ENCODE results near the gene SLC8B1.

SLC8B1 gene

GRCh38 chr12:113373440-113373839 lies 38.5 kb upstream of the SLC8B1 start:
- TF ChIP-seq CTCF (IDR thresholded peaks at IDR 0.05; ENCODE audit: low read depth, low read length), result no peak
- no peak overlapping the region for H3K4me3 ChIP-seq (ENCODE audit: low read depth, low read length)
- in situ Hi-C loops (cut with HindIII; ENCODE audit: low sequenced_read_pairs), result no loop called here
- DNase-seq (ENCODE audit: low read depth, low spot score), result no peak

- in situ Hi-C loops (cut with HindIII; ENCODE audit: low sequenced_read_pairs), result no loop called here
- DNase-seq (ENCODE audit: low read depth, low spot score), result no peak
- H3K4me3 ChIP-seq (ENCODE audit: low read depth, low read length), result no peak overlapping the region
- TF ChIP-seq CTCF (IDR thresholded peaks at IDR 0.05; ENCODE audit: low read depth, low read length), result no peak
Observed at GRCh38 chr12:113372371-113372770, 37.5 kb upstream of the SLC8B1 start.

GRCh38 chr12:113371808-113372207 lies 36.9 kb upstream of the SLC8B1 start:
- no peak overlapping the region for H3K4me3 ChIP-seq (ENCODE audit: low read depth, low read length)
- TF ChIP-seq CTCF (IDR thresholded peaks at IDR 0.05; ENCODE audit: low read depth, low read length), result no peak
- in situ Hi-C loops (cut with HindIII; ENCODE audit: low sequenced_read_pairs), result no loop called here
- no peak for DNase-seq (ENCODE audit: low read depth, low spot score)

- in situ Hi-C loops (cut with HindIII; ENCODE audit: low sequenced_read_pairs), result no loop called here
- no peak for TF ChIP-seq CTCF (IDR thresholded peaks at IDR 0.05; ENCODE audit: low read depth, low read length)
- H3K4me3 ChIP-seq (ENCODE audit: low read depth, low read length), result no peak overlapping the region
- DNase-seq (ENCODE audit: low read depth, low spot score), result no peak
Observed at GRCh38 chr12:113370923-113371682, 36.2 kb upstream of the SLC8B1 start.

GRCh38 chr12:113369391-113369985 lies 34.6 kb upstream of the SLC8B1 start:
- no peak for DNase-seq (ENCODE audit: low read depth, low spot score)
- in situ Hi-C loops (cut with HindIII; ENCODE audit: low sequenced_read_pairs), result no loop called here
- no peak overlapping the region for H3K4me3 ChIP-seq (ENCODE audit: low read depth, low read length)
- TF ChIP-seq CTCF (IDR thresholded peaks at IDR 0.05; ENCODE audit: low read depth, low read length), result no peak

- no peak for DNase-seq (ENCODE audit: low read depth, low spot score)
- H3K4me3 ChIP-seq (ENCODE audit: low read depth, low read length), result no peak overlapping the region
- in situ Hi-C loops (cut with HindIII; ENCODE audit: low sequenced_read_pairs), result no loop called here
- TF ChIP-seq CTCF (IDR thresholded peaks at IDR 0.05; ENCODE audit: low read depth, low read length), result no peak
Observed at GRCh38 chr12:113368331-113368730, 33.4 kb upstream of the SLC8B1 start.
